ENCODE data around the gene PCNX3.

- TF ChIP-seq, protein P1, sequence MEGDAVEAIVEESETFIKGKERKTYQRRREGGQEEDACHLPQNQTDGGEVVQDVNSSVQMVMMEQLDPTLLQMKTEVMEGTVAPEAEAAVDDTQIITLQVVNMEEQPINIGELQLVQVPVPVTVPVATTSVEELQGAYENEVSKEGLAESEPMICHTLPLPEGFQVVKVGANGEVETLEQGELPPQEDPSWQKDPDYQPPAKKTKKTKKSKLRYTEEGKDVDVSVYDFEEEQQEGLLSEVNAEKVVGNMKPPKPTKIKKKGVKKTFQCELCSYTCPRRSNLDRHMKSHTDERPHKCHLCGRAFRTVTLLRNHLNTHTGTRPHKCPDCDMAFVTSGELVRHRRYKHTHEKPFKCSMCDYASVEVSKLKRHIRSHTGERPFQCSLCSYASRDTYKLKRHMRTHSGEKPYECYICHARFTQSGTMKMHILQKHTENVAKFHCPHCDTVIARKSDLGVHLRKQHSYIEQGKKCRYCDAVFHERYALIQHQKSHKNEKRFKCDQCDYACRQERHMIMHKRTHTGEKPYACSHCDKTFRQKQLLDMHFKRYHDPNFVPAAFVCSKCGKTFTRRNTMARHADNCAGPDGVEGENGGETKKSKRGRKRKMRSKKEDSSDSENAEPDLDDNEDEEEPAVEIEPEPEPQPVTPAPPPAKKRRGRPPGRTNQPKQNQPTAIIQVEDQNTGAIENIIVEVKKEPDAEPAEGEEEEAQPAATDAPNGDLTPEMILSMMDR (IDR thresholded peaks at IDR 0.05), result no peak
- TF ChIP-seq ZFX (IDR thresholded peaks at IDR 0.05; ENCODE audit: borderline replicate concordance), result no peak
These were observed 30.8 kb downstream of the PCNX3 start for GRCh38 chr11:65646288-65646957.

Data from 22Rv1 (cell line).